ENCODE data around the gene DACT3.
A peak's percentile ranks its signal among the peaks of the same experiment; 100 is the strongest.
"Not testable (repeated sequence)": the region's sequence is repeated elsewhere in the genome, so short reads cannot be mapped to it uniquely, and the experiment has no call there.

Gene DACT3

GRCh38 chr19:46631481-46631880 is 29.5 kb downstream of the DACT3 start:
- peak; percentile 62 for DNase-seq

GRCh38 chr19:46630586-46631205 is 30.3 kb downstream of the DACT3 start:
- no peak for DNase-seq

GRCh38 chr19:46629546-46630025 is 31.4 kb downstream of the DACT3 start:
- no peak for DNase-seq

- not testable (repeated sequence) for DNase-seq
Observed at GRCh38 chr19:46628970-46629369, 32.0 kb downstream of the DACT3 start.

- no peak for DNase-seq
Observed at GRCh38 chr19:46626446-46626845, 34.5 kb downstream of the DACT3 start.

- DNase-seq = no peak
Observed at GRCh38 chr19:46625731-46626130, 35.3 kb downstream of the DACT3 start.

GRCh38 chr19:46624958-46625661 is 35.9 kb downstream of the DACT3 start, which contains the start of gene PTGIR:
PTGIR (minus strand) TSS chr19:46625089; CDS start chr19:46624225, 864 bp downstream.
- DNase-seq = peak; percentile 80

GRCh38 chr19:46623915-46624502 is 37.0 kb downstream of the DACT3 start:
- no peak for DNase-seq

GRCh38 chr19:46622118-46622446 is 38.9 kb downstream of the DACT3 start:
- DNase-seq = no peak

GRCh38 chr19:46621191-46622117 is 39.5 kb downstream of the DACT3 start:
- no peak for DNase-seq

GRCh38 chr19:46620716-46621115 is 40.3 kb downstream of the DACT3 start:
- DNase-seq = peak; percentile 76

GRCh38 chr19:46620267-46620666 is 40.7 kb downstream of the DACT3 start:
- DNase-seq = no peak

- no peak for DNase-seq
Observed at GRCh38 chr19:46618670-46619231, 42.2 kb downstream of the DACT3 start.

GRCh38 chr19:46617601-46618000 is 43.4 kb downstream of the DACT3 start:
- no peak for DNase-seq

- peak; percentile 35 for DNase-seq
Observed at GRCh38 chr19:46616631-46617322, 44.2 kb downstream of the DACT3 start.

GRCh38 chr19:46615966-46616365 is 45.0 kb downstream of the DACT3 start:
- no peak for DNase-seq

- DNase-seq = peak; percentile 71
Observed at GRCh38 chr19:46614114-46614722, 46.8 kb downstream of the DACT3 start.

GRCh38 chr19:46613525-46613924 is 47.5 kb downstream of the DACT3 start:
- DNase-seq = no peak

GRCh38 chr19:46611776-46612175 is 49.2 kb downstream of the DACT3 start:
- no peak for DNase-seq

- no peak for DNase-seq
Observed at GRCh38 chr19:46610851-46611770, 49.9 kb downstream of the DACT3 start.
